Brain microvascular endothelial cell (primary cell): ENCODE results near the gene TBC1D2.

ENCODE experiments used
- DNase-seq: peaks from one replicate; pipeline ENCODE4 v3.0.0-alpha.2; 2020
- H3K27ac ChIP-seq: fragments of 250-450 bp; sonication (Bioruptor Pico); 2 replicates; pipeline ENCODE4 v1.5.1; 2020; ENCODE audit warnings: mild to moderate bottlenecking, moderate library complexity
- H3K27me3 ChIP-seq: fragments of 250-450 bp; sonication (Bioruptor Pico); replicated peaks from 2 replicates; pipeline ENCODE4 v1.5.1; 2020; ENCODE audit warnings: mild to moderate bottlenecking
- H3K36me3 ChIP-seq: fragments of 250-450 bp; sonication (Bioruptor Pico); replicated peaks from 2 replicates; pipeline ENCODE4 v1.5.1; 2020; ENCODE audit warnings: mild to moderate bottlenecking
- H3K4me3 ChIP-seq: 2 replicates; pipeline ENCODE4 v1.5.1; 2011; ENCODE audit warnings: low read depth, mild to moderate bottlenecking, control low read depth, low read length, moderate library complexity
- in situ Hi-C: cut with HindIII; loops from 2 replicates; pipeline ENCODE4 v1.10.0; 2017; ENCODE audit warnings: low sequenced_read_pairs, low pct_ligation_motif_present
- TF ChIP-seq, protein P1 (sequence below): IDR thresholded peaks from 2 replicates; pipeline ENCODE4 v1.5.1; 2011; ENCODE audit warnings: low read depth, mild to moderate bottlenecking, moderate library complexity, low read length, control low read depth, inconsistent platforms; ENCODE audit errors: missing control alignments

Gene TBC1D2

DNA sequence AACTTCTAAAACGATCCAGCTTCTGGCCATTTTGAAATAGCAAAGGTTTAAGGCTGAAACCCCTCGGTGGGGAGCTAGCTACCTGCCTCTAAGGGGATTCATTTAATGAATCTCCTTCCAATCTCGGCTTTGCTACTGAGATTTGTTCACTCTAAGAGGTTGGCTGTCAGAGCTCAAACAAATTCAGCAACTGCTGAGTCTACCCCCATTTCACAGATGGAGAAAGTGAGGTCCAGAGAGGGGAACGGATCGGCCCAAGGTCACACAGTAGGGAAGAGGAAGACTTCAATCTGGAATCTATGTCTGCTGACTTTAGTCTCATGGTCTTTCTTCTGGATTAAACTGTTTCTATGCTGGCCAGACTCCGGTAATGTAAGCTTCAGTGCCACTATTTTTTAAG is 66.0 kb downstream of the TBC1D2 start:
- no peak overlapping the region for H3K4me3 ChIP-seq
- in situ Hi-C loops = no loop called here
- H3K36me3 ChIP-seq = no peaks in the 10 kb centered on the region
- DNase-seq = no peak
- H3K27ac ChIP-seq = no peak overlapping the region
- TF ChIP-seq, protein P1, sequence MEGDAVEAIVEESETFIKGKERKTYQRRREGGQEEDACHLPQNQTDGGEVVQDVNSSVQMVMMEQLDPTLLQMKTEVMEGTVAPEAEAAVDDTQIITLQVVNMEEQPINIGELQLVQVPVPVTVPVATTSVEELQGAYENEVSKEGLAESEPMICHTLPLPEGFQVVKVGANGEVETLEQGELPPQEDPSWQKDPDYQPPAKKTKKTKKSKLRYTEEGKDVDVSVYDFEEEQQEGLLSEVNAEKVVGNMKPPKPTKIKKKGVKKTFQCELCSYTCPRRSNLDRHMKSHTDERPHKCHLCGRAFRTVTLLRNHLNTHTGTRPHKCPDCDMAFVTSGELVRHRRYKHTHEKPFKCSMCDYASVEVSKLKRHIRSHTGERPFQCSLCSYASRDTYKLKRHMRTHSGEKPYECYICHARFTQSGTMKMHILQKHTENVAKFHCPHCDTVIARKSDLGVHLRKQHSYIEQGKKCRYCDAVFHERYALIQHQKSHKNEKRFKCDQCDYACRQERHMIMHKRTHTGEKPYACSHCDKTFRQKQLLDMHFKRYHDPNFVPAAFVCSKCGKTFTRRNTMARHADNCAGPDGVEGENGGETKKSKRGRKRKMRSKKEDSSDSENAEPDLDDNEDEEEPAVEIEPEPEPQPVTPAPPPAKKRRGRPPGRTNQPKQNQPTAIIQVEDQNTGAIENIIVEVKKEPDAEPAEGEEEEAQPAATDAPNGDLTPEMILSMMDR = no peak
- H3K27me3 ChIP-seq = no peaks in the 10 kb centered on the region

DNA sequence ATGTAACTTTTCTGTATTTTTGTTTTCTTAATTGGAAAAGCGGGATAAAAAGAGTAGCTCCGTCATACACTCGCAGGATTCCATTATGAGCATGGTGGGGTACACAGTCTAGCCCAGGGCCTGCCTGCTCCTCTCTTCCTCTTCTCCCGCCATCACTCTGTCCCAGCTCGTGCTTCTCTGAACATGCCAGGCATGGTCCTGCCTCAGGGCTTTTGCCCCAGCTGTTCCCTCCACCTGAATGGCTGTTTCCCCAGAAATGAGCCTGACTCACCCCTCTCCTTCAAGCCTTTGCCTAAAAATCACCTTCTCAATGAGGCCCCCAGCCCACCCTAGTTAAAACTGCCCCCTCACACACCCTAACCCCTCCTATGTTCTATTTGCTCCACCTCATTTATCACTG is 67.5 kb downstream of the TBC1D2 start:
- Histone ChIP-seq H3K4me3 (no peak overlapping the region), H3K27ac (no peak overlapping the region), H3K27me3 (no peaks in the 10 kb centered on the region), H3K36me3 (no peaks in the 10 kb centered on the region)
- in situ Hi-C loops = no loop called here
- no peak for DNase-seq
- TF ChIP-seq, protein P1 = no peak

DNA sequence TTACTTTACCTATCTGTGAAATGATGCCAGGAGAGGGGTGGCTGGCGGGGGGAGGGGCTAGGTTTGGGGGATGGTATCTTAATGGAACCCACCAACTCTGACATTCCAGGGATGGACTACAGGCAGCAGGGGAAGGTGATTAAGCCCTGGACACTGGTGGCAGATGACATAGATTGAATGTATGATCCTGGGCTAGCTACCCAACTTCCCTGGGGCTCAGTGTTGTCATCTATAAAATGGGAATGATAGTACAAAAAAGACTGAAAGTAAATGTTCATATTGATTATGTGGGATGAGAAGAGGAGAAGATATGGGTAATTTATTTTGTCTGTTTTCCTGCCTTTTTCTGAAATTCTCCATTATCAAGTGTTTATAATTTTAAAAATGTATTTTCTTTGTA is 69.2 kb downstream of the TBC1D2 start:
- in situ Hi-C loops = no loop called here
- Histone ChIP-seq H3K27me3 (no peaks in the 10 kb centered on the region), H3K27ac (no peak overlapping the region), H3K36me3 (no peaks in the 10 kb centered on the region), H3K4me3 (no peak overlapping the region)
- TF ChIP-seq, protein P1 = no peak
- no peak for DNase-seq

DNA sequence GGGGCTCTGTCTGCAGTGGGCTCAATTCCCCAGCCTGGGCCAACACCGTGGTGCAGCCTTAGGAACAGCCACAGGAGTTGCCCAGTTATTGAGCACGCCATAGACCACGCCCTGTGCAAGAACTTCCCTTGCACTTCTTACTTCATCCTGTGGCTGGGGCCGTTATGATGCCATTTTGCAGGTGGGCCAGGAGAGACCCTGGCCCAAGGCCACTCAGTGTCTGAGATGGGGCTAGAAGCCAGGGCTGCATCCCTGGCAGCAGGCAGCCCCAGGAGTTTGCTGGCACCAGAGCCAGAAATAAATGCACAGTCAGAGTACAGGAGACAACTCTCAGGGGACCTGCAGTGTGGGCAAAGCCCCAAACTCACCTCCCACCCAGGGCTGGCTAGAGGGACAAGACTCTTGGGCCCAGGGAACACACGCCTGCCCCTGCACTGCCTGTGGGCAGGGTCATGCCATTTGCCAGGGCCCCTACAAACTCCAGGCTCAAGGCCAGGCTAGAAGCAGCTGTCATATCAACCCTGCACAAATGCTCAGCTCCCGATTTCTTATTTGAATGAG is 69.8 kb downstream of the TBC1D2 start:
- TF ChIP-seq, protein P1 = no peak
- Histone ChIP-seq H3K27ac (no peak overlapping the region), H3K36me3 (no peaks in the 10 kb centered on the region), H3K27me3 (no peaks in the 10 kb centered on the region), H3K4me3 (no peak overlapping the region)
- DNase-seq = no peak
- in situ Hi-C loops = no loop called here

DNA sequence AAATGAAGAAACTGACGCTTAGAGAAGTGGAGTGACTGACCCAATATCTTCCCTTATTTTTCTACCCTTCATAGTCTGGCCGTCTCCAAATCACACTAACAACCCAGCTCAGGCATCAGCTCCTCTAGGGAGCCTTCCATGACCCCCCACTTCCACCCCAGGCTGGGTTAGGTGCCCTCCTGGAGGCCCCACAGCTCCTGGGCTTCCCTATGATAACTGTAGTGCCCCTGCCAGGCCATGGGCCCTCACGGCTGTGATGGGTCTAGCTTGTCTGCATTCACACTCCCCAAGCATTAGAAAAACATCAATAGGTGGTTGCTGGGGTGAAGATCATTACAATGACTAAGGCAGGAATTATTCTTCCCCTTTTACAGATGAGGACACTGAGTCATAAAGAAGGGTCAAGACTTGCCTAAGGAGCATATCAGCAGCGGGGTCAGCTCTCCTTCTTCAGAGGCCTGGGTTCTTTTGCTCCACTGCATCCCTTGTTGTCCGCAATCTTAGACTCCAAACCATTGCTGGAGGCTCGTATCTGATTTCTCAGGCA is 70.4 kb downstream of the TBC1D2 start:
- in situ Hi-C loops = no loop called here
- Histone ChIP-seq H3K27ac (no peak overlapping the region), H3K36me3 (no peaks in the 10 kb centered on the region), H3K4me3 (no peak overlapping the region), H3K27me3 (no peaks in the 10 kb centered on the region)
- TF ChIP-seq, protein P1 = no peak
- DNase-seq = no peak

DNA sequence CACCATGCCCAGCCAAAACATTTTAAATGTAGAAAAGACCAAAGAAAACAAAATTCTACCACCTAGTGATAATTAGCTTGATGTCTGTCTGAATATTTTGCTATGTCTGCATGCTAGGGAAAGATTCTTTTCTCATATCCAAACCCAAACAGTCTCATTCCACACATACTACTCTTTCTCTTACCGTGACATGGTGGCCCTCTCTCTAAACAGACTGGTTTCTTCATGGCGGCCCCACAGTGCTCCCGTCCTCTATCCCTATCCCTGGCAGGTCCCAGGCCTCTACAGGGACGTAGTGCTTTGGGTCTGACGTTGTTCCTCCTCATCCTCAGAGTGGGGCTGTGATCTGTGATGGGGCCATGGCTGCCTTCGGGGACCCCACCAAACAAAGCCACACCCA is 71.1 kb downstream of the TBC1D2 start:
- no peak overlapping the region for H3K27ac ChIP-seq
- in situ Hi-C loops = no loop called here
- no peak for DNase-seq
- no peaks in the 10 kb centered on the region for H3K36me3 ChIP-seq
- H3K27me3 ChIP-seq = no peaks in the 10 kb centered on the region
- no peak overlapping the region for H3K4me3 ChIP-seq
- TF ChIP-seq, protein P1 = no peak
